C4-2B (cell line): ENCODE data around the gene STAG3.

Experiments used
- H3K27ac ChIP-seq: fragments of 450-650 bp; 2 replicates; pipeline ENCODE4 v1.5.1; 2017
- ZFX ChIP-seq: fragments of 450-650 bp; IDR thresholded peaks from 2 replicates; pipeline ENCODE4 v1.6.1; 2017
- TF ChIP-seq, protein P1 (sequence below): fragments of 450-650 bp; conservative IDR thresholded peaks from 2 replicates; pipeline ENCODE4 v1.5.1; 2017; ENCODE audit warnings: mild to moderate bottlenecking

The STAG3 gene

GRCh38 chr7:100198266-100198665 is 20.5 kb downstream of the STAG3 start:
- TF ChIP-seq ZFX: no peak
- TF ChIP-seq, protein P1, sequence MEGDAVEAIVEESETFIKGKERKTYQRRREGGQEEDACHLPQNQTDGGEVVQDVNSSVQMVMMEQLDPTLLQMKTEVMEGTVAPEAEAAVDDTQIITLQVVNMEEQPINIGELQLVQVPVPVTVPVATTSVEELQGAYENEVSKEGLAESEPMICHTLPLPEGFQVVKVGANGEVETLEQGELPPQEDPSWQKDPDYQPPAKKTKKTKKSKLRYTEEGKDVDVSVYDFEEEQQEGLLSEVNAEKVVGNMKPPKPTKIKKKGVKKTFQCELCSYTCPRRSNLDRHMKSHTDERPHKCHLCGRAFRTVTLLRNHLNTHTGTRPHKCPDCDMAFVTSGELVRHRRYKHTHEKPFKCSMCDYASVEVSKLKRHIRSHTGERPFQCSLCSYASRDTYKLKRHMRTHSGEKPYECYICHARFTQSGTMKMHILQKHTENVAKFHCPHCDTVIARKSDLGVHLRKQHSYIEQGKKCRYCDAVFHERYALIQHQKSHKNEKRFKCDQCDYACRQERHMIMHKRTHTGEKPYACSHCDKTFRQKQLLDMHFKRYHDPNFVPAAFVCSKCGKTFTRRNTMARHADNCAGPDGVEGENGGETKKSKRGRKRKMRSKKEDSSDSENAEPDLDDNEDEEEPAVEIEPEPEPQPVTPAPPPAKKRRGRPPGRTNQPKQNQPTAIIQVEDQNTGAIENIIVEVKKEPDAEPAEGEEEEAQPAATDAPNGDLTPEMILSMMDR: no peak
- no peak overlapping the region for H3K27ac ChIP-seq

GRCh38 chr7:100200693-100201092 is 23.0 kb downstream of the STAG3 start:
- TF ChIP-seq, protein P1: no peak
- no peak for TF ChIP-seq ZFX
- H3K27ac ChIP-seq: no peak overlapping the region

DNA sequence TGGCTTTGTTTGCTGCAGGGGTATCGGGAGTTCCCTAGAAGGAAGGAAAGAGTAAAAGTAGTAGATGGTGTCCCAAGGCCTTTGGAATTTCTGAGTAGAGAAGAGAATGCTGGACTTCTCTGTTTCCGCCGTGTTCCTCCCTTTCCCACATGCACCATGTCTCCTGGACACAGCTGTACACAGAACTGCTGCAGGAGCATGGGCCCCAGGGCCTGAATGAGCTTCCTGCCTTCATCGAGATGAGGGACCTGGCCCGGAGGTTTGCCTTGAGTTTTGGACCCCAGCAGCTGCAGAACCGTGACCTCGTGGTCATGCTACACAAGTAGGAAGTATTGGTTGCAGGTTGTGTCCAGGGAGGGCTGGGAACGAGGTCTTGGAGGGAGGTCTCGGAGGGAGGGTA is 26.7 kb downstream of the STAG3 start:
- H3K27ac ChIP-seq: no peak overlapping the region
- TF ChIP-seq, protein P1: no peak
- no peak for TF ChIP-seq ZFX

GRCh38 chr7:100208911-100209408 is 31.2 kb downstream of the STAG3 start:
- no peak overlapping the region for H3K27ac ChIP-seq
- no peak for TF ChIP-seq ZFX
- TF ChIP-seq, protein P1: no peak

DNA sequence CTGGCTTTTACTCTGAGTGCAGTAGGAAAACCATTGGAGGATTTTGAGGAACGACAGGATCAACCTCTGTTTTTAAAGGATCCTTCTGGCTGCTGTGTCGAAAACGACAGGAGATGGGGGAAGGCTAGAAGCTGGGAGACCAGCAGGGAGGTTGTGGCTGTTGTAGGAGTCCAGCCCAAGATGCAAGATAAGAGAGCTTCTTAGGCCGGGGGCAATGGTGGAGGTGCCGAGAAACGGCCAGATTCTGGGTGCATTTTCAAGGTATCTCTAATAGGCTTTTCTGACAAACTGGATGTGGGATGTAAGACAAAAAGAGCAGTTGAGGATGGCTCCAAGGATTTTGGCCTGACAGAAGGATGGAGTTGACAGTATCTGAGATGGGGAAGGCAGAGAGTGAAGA is 31.8 kb downstream of the STAG3 start:
- TF ChIP-seq, protein P1: no peak
- TF ChIP-seq ZFX: no peak
- H3K27ac ChIP-seq: no peak overlapping the region

- H3K27ac ChIP-seq: no peak overlapping the region
- TF ChIP-seq ZFX: no peak
- TF ChIP-seq, protein P1: no peak
Measured at GRCh38 chr7:100210805-100211204, 33.1 kb downstream of the STAG3 start.

- no peak overlapping the region for H3K27ac ChIP-seq
Measured at GRCh38 chr7:100211342-100211780, 33.6 kb downstream of the STAG3 start.

More at GRCh38 chr7:100211342-100211780, 33.6 kb downstream of the STAG3 start:
- TF ChIP-seq, protein P1: no peak
- no peak for TF ChIP-seq ZFX
